DMS53 treated with DMSO at 0.1 percent for 48 hours (cell line): ENCODE data around the gene PAQR3.

Source experiments
- DNase-seq: peaks from one replicate; lab custom pipeline; 2025; ENCODE audit not compliant: unreplicated experiment; lab: John Stamatoyannopoulos, UW

PAQR3 gene, protein sequence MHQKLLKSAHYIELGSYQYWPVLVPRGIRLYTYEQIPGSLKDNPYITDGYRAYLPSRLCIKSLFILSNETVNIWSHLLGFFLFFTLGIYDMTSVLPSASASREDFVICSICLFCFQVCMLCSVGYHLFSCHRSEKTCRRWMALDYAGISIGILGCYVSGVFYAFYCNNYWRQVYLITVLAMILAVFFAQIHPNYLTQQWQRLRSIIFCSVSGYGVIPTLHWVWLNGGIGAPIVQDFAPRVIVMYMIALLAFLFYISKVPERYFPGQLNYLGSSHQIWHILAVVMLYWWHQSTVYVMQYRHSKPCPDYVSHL

GRCh38 chr4:78938868-78939666, at the start of gene PAQR3:
TSS of gene PAQR3 (minus strand) at chr4:78939438. CDS start at chr4:78939224, 214 bp downstream.
- peak; percentile 48 for DNase-seq

DNA sequence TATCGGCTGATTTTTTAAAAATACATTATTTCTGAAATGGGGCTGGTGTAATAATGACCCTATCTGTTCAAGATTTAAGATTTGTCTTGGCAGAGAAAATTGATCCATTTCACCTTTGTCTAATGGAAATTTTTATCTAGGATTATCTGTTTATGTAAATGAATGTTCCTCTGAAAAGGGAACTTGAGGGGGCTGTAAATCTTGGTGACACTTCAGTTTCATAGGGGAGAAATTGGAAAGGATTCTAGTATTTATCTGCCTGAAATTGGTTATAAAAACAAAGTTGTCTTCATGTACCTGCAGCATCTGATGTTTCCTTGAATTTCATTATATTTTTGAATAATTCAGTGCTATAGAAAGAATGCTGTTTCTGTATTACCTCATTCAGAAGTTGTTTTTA, 48.4 kb upstream of the PAQR3 start:
- no peak for DNase-seq

- DNase-seq, result no peak
Measured at GRCh38 chr4:78984593-78984992, 45.4 kb upstream of the PAQR3 start.

DNA sequence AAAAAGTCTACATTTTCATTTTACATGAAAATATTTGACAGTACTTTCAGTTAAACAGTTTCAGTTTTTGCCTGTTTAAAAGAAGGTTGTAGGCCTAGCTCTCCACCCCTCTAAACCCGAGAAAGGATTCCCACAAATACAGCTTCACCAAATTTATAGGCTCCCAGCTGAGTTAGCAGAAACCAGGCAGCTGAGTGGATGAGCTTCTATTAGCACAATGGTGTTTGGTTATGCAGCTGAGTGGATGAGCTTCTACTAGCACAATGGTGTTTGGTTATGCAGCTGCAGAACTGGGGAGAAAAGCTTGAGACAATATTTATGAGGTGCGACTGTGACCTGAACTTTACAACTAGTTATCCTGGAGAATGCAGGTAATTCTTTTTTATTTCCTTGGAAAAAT, 36.6 kb upstream of the PAQR3 start:
- peak; percentile 0 for DNase-seq

DNA sequence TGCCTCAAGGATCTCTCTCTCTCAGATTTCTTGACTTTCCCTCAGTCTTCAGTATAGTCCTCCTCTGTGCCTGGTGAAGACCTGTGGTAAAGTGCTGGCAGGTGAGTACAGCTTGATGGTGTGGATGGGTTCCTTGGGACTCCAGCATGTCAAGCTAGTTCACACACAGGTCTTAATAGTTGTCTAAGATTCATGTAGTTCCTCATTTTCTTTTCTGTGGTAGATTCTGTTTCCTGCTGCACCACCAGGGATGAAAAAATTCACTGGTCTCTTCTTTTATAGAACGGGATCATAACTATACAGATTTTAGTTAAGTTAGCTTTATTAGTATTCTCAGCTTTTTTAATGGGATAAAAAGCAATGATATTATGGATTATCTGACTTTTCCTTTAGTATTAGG, 32.5 kb upstream of the PAQR3 start:
- DNase-seq, result no peak

- DNase-seq, result no peak
Measured at GRCh38 chr4:78971326-78971725, 32.1 kb upstream of the PAQR3 start.

- no peak for DNase-seq
Measured at GRCh38 chr4:78962597-78963115, 23.4 kb upstream of the PAQR3 start.

- DNase-seq, result no peak
Measured at GRCh38 chr4:78960926-78961325, 21.7 kb upstream of the PAQR3 start.

GRCh38 chr4:78956975-78957374, 17.7 kb upstream of the PAQR3 start:
- no peak for DNase-seq

DNA sequence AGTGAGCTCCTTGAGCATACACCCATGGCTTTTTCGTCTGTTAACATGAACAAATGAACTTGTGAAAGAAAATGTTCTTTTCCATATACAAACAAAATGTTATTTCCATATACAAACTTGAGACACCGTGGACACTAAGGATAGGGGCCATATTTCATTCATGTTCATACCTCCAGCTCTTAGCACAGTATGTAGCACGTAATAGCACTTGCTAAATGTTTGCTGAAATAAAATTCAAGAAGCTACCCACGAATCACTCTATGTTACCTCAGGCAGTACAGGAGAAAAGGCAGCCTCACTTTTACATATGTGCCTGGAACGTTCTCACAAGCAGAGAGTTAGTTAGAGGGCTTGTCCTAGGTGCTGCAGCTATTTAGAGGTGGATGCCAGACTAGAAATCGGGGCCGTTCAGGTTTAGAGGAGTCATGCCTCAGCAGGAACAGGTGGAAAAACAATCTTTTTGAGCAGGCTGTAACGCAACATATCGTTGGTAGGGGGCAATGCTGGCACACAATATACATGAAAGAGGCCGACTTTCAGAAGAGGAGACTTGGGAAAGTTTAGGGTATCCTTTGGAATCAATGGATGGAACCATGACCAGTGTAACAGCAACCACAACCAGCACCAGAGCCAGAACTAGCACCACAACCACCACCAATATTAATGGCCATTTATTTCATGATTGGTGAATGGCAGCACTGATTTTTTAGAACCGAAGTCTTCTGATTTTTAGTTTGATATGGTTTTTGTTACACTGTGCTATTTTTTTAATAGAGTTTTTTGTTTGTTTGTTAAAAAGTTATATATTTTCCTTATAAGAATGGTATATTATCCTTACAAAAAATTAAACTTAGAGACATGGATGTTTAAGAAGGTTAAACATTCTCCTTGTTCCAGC, 14.8 kb upstream of the PAQR3 start:
- DNase-seq, result peak; percentile 3

DNA sequence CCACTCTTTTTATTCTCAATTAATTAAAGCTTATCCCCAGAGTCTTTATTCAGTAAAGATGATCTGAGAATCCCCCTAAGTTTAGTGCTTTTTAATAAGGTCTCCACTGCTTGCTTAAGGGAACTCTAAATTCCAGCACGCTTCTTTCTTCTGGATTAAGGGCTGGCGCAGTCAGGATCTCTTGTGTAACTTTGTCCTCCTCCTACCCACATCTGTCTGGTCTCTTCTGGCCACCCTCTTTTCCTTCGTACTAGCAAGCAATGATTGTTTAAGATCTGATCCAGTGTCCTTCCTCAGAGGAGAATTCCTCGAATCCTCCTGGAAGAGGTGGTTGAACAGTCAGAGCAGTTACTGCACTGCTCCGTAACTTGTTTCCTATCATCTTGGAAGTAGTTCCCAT, 14.0 kb upstream of the PAQR3 start:
- no peak for DNase-seq

DNA sequence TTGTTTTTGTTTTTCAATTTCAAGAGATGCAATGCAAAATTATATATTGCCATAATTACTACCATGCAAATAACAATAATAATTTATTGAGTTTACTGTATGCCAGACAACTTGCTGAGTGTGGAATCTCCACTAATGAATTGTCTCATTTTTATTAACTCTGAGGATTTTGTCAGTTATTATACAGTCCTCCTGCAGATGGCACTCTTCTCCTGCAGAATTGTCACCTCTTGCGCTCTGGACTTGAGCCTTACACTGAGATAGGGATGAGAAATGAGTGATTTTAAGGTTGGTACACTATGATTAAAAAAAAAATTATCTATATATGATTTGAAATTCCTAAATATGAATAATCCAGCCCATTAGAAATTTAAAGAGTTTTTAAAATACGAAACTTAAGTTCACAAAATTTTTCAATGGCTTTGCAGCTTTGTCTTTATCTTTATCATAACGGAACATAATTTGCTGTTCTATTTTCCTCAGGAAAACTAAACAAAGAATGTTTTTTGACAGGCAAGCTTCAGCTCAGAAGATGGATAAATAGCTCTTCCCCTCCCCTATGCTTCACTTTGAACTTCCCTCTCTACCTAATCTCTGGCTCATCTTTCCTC, 12.7 kb upstream of the PAQR3 start:
- DNase-seq, result peak; percentile 38

DNA sequence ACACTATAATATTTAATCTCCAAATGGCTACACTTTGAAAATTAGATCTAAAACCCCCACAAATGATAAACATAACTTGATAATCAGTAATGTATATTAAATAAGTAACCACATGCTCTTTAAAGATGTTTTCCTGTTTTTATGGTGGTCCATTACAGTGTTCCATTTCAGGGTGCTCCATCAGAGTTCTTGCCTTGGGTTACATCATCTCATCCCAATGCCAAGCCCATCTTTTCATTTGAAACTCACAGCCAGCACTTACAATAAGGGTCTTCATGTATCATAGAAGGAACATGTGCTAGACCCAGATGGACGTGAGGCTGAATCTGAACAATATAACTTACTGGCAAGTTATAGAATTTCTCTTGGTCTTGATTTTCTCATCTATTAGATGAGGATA, 10.5 kb upstream of the PAQR3 start:
- DNase-seq, result no peak

DNA sequence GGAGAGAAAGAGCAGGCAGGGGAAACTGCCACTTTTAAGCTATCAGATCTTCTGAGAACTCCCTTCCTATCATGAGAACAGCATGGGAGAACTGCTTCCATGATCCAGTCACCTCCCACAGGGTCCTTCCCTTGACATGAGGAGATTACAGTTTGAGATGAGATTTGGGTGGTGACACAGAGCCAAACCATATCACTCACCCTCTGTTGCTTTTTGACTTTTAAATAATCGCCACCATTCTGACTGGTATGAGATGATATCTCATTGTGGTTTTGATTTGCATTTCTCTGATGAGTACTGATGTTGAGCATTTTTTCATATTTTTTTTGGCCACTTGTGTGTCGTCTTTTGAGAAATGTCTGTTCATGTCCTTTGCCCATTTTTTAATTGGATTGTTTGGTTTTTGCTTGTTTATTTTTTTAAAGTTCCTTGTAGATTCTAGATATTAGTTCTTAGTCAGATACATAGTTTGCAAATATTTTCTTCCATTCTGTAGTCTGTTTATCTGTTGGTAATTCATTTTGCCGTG, 6.5 kb upstream of the PAQR3 start:
- DNase-seq, result no peak

DNA sequence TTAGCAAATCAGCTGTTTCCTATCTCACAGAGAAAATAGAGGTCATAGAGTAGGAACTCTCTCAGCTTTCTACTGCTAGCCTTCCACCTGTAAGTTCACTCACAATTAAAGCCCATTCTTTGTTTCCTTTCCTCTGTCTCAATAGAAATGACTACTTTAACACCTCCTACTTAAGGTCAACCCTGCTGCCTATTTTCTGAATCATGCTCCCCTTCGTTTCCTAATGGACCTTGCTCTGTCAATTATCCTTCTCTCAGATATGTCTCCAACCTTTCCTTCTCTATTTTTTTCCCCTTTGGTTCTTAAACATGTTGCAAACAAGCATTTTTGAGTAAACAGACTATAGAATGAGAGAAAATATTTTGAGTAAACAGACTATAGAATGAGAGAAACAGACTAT, 5.1 kb upstream of the PAQR3 start:
- no peak for DNase-seq

DNA sequence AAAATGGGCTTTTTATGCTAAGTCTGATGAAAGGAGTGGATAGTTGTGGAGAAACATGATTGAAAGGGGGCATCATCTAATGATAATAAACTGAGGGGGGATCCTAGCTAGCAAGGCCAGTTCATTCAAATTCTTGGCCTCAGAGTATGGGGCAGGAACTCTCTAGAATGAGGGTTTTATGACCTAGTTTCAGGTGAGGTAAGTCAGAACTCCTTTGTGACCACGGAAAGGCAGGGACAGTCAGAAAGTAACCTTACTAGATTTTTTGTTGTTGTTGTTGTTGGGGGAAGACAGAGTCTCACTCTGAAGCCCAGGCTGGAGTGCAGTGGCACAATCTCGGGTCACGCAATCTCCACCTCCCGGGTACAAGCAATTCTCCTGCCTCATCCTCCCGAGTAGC, 1.5 kb upstream of the PAQR3 start:
- DNase-seq, result no peak

GRCh38 chr4:78939667-78940008, 400 bp upstream of the PAQR3 start:
- no peak for DNase-seq

- DNase-seq, result no peak
Measured at GRCh38 chr4:78938474-78938867, 767 bp downstream of the PAQR3 start.

GRCh38 chr4:78937837-78938236, 1.4 kb downstream of the PAQR3 start:
- no peak for DNase-seq

DNA sequence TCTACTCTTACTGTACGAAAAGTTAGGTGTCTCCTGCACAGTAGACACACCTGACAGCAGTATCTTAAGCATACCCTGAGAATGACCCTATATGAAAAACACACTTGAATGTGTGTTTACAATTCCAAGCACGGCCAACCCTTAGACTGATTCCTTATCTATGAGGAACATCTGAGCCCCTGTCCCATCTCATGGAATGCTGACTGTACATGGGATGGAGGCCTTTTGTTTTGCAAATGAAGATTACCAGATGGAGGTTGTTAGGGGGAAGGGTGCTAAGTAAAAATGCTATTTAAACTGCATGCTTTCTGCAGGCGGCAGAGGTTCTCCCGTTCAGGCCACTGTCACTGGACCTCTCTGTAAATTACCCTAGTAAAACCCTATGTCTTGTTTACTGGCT, 2.2 kb downstream of the PAQR3 start:
- no peak for DNase-seq
